GM19328 (cell line): ENCODE measurements around the gene NUDCD2.
A peak's percentile ranks its signal among the peaks of the same experiment; 100 is the strongest.

ENCODE experiments used
- ATAC-seq: cut with Tn5 transposase; IDR thresholded peaks from one replicate; pipeline ENCODE4 v1.9.1; 2021; ENCODE audit warnings: mild to moderate bottlenecking, moderate library complexity; ENCODE audit not compliant: unreplicated experiment

Gene NUDCD2

DNA sequence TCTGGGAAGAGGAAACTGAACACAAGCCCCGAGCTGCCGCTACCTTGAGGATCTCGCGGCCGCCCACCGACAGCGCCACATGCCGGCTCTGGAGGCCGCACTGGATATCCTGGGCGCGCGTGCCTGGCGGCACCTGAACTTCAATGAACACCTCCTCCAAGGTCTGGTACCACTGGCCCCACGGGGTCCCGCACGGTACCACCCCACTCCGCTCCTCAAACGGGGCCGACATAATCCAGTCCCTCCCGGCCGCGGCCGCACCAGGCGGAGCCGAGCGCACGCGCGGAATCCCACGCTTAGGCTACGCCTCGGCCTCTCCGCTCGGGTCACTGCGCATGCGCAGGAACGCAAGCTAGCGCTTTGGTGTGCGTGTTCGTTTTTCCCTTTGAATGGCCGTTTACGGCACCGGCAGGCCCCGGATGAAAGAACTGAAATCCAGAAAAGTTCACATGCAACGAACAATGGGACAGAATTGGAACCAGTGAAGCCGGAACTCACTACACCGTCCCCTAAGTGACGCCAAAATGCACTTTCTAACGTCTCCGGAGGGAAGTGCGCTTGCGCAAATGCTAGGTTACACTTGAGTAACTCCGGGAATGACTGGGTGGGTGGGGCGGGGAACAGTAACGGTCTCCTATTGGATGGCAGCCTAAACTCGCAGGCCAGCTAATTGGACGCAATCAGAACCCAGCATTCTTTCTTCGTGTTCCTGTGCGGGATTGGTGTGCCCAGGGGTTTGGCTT, at the start of gene NUDCD2:
Gene NUDCD2 (minus strand): TSS at position 284 of the 743 bp plus-strand sequence. CDS start 52 bp downstream, at position 232.
- peak; percentile 78 for ATAC-seq

GRCh38 chr5:163509291-163509951, 49.5 kb upstream of the NUDCD2 start:
- ATAC-seq = no peak

GRCh38 chr5:163508753-163509152, 48.9 kb upstream of the NUDCD2 start:
- no peak for ATAC-seq

DNA sequence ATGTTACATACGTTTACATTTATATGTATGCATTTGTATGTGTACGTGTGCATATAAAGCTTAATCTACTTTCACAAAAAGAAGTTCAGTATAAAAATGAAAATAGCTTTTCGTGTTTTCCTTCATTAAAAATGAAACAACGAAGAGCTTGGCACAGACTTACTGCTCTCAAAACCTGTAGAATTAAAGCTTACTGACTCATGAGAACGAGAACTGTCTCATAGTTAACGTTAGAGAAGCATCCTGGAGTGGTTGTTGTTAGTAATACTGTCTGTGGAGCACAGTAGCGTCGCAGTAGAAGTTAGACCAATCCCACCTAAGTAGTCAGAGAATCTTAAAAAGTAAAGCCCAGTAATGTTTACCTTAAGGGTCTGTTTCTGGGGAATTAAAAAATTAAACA, 46.8 kb upstream of the NUDCD2 start:
- ATAC-seq = no peak

- ATAC-seq = peak; percentile 4
Measured at GRCh38 chr5:163506095-163506457, 46.2 kb upstream of the NUDCD2 start.

DNA sequence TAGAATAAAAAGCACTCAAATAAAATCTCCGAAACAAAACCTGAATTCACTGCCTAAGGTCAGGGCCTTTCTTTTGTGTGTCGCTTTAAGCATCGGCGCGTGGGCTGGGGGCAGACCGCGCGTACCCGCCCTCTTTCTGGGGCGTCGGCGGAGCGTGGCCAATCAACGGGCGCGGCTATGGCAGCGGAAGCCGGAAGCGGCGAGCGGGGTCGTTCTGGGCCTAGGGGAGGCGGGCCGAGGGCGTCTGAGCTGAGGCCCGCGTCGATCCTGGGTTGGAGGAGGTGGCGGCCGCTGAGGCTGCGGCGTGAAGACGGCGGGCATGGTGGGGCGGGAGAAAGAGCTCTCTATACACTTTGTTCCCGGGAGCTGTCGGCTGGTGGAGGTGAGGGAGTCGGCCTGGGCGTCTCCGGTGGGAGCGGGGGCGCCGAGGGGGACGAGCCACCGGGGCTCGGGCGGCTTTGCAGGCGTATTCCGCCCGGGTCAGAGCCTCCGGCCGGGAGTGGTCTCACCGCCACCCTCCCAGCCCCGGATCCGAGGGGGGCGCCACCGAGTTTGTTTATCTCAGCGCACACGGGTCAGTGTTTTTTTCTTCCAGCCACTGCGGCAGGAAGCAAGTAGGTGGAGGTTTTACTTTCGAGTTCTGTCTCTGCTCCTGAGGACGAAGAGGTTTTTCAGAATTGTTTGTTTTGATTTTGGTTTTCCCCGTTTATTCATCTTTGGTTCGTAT, 45.6 kb upstream of the NUDCD2 start, which contains the start of gene MAT2B:
Gene MAT2B (plus strand): TSS at position 252 of the 727 bp plus-strand sequence. CDS start 68 bp downstream, at position 320.
- ATAC-seq = peak; percentile 89

DNA sequence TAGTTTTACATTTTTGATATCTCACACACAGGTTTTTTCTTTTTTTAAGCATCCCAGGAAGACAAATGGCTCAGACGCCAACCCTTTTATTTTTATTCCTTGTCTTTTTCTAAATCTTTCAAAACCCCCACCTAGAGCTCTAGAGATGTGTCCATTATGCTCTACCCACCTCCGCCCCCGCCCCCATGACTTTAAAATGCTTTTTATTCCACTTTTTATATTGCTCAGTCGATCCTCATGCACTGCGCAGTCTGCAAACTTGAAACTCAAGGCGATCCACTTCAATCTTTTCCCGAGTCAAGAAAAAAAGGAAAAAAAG, 45.1 kb upstream of the NUDCD2 start:
- ATAC-seq = no peak

DNA sequence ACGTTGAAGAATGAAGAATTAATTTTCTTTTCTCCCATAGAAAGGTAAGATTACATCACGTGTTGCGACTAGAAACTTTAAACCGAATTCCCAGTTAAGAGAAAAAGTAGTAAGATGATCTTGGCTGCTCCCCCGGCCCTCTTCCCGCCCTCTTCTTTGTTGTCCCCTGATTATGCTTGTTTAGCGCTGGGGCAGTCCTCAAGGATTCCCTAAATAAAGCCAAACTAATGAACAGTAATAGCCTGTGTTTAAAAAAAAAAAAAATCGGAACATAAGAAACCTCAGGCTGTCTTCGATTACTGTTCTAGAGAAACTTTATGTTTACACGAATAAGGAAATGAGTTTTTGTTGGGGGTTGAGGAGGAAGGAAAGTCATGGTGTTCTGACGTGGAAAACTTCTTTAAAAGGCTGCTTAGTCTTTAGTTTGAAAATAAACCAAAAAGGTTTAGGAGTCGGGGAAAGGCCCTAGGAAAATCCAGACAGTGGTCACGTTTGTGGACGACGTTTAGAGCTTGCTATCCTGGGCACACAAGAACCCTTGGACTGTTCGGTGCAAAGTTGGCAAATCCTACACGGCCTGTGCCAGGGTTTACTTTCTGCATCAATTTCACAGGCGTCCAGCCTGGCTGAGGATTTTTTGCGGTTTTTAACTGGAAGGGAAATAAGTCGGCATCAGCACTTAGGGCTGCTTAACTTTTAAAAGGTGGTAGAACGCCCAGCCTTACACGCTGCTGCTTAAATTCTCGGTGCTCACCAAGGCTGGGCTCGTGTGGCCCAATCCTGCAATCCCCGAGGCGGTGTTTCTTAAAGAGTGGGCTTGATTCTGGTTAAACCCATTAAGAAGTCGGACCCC, 44.4 kb upstream of the NUDCD2 start:
- ATAC-seq = no peak

DNA sequence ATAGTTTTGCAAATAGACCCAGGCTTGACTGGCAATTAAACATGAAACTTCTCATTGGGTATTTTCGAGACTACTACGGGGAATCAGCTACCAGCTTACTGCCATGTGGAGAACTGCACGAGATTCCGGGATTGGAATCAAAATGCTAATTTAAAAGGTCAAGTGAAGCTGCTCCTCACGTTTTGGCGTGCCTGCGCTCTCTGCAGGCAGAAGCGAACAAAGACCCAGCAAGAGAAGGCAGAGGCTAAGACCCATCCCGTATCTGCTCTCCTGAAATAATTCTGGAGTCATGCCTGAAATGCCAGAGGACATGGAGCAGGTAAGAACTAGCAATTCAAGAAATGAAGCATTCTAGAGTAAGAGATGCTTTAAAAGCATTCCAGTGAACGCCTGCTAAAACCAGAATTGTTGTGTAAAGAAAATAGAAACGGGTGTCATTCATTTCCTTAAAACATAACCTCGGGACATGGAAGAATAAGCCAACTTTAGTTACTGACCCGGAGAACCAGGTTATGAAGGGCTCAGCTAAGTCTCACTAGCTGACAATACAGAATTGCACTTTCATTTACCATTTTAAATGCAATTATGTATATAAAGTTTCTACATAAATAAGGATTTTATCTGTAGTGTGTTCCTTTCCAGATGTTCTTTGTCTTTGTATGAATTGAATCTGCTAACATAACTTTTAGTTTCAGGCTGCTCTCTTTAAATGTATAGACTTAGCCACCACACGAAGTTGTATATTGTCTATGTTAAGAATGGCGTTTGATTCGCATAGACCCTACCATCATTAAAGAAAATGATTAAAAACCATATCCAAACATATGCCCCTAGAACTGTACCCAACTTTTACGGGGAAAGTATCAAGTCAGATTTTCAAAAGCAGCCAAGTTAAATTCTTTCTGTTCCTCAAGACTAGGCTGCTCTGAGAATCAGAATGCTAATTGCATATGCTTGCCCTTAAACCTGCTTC, 43.5 kb upstream of the NUDCD2 start:
- ATAC-seq = no peak

DNA sequence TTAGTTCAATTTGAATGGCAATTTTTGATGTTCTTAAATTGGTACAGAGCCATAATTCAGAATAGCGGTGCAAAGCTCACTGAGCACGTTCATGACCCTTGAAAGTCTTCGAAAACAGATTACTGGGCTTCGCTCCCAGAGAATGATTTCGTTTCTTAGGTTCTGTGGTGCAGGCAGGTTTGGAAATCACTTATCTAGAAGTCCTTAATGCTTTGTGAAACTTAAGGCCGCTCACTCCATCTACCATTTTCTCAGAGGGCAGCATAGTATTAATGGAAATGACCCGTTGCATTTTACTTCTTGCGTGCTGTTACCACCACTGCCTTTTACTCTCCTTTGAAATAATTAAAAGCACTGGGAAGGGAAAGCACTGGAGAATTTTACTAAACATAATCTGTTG, 42.6 kb upstream of the NUDCD2 start:
- no peak for ATAC-seq

DNA sequence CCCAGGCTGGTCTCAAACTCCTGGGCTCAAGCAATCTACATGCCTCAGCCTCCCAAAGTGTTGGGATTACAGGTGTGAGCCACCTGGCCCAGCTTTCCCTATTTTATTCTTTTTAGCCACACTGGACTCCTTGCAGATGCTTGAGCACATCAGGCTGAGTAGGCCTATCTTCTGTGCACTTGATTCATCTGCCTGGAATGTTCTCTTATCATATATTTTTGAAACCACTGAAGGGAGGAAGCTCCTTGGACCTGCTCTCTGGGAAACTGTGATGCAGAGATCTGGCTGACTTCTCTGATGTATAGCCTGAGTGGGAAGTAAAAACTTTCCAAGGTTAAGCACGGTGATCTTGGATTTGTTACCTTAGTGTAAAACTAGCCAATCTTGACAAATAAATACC, 39.0 kb upstream of the NUDCD2 start:
- no peak for ATAC-seq

GRCh38 chr5:163497315-163497714, 37.4 kb upstream of the NUDCD2 start:
- ATAC-seq = no peak

DNA sequence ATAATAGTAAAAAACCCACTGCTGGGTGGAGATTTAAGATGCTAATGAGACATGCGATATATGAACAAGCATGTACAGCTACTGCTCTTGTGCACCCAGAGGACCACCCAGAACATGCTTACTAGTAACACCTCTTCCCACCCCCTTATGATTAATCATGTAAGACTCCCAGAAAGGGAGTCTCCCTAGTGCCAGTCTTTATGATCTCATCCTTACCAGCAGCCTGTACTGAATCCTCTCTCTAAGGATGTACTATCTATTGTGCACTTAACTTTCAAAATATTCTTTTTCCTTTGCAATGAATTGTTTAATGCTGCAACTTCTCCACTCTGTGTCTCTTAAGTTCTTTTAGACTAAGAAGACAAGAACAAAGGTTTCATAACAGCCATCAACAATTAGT, 36.4 kb upstream of the NUDCD2 start:
- no peak for ATAC-seq

- no peak for ATAC-seq
Measured at GRCh38 chr5:163489745-163490075, 29.8 kb upstream of the NUDCD2 start.

DNA sequence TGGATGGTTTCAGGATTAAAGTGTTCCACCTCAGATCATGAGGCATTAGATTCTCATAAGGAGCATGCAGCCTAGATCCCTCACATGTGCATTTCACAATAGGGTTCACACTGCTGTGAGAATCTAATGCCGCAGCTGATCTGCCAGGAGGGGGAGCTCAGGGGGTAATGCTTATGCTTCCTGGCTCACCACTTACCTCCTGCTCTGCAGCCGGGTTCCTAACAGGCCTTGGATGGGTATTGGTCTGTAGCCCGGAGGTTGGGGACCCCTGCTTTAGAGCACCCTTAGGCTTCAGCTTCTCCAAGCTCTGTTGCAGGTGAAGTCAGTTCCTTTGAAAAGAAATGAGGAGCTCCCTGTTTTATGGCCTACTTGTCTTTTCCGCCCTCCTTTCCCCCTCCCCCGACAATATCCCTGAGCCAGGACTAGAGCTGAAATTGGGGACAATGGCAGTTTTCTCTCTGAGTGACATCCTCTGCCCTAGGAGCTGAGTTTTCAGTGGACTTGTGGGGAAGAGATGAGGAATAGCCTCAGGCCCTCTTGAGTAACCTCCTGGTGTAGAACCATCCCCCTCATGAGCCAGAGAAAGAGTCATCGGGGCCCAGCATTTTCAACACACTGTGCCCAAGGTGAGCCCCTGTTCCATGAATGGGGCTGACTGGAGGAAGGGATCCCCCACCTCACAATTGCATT, 29.3 kb upstream of the NUDCD2 start:
- no peak for ATAC-seq

GRCh38 chr5:163478982-163479271, 19.0 kb upstream of the NUDCD2 start:
- no peak for ATAC-seq

GRCh38 chr5:163478126-163478981, 18.5 kb upstream of the NUDCD2 start:
- ATAC-seq = no peak

DNA sequence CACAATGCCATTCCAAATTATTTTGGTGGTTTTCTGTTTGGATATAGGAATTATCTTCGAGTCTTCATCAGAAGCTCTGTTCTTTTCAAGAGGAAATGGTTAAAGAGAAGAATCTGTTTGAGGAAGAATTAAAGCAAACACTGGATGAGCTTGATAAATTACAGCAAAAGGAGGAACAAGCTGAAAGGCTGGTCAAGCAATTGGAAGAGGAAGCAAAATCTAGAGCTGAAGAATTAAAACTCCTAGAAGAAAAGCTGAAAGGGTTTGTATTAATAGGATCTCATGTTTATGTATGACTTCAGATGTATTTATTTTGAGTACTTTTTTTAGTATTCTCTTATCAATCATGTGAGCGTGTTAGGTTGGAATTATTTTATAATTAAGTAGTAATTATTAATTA, 15.5 kb upstream of the NUDCD2 start:
- ATAC-seq = no peak
